HepG2 (cell line): ENCODE measurements around the gene TBC1D5.

Source experiments
- EZH2 ChIP-seq: conservative IDR thresholded peaks from 2 replicates; pipeline ENCODE4 v1.6.1; 2012; ENCODE audit warnings: mild to moderate bottlenecking, low read depth, low read length, moderate library complexity
- SMAD1 ChIP-seq: sonication (generic); formaldehyde crosslinking; IDR thresholded peaks from 2 replicates; pipeline ENCODE4 v1.4.0; 2020; ENCODE audit warnings: missing genetic modification reagents, low read depth, mild to moderate bottlenecking, borderline replicate concordance
- SRSF1 ChIP-seq: fragments of 200-400 bp; formaldehyde crosslinking; optimal IDR thresholded peaks from 2 replicates; pipeline ENCODE3; 2017; ENCODE audit warnings: mild to moderate bottlenecking, low read depth, low read length, moderate library complexity
- YY1 ChIP-seq: IDR thresholded peaks from 2 replicates; pipeline ENCODE4 v1.6.1; 2011; ENCODE audit warnings: low read length, low read depth, moderate library complexity, mild to moderate bottlenecking; ENCODE audit not compliant: insufficient read depth, insufficient replicate concordance
- TF ChIP-seq, protein P1 (sequence below): sonication (generic); formaldehyde crosslinking; IDR thresholded peaks from 2 replicates; pipeline ENCODE4 v1.4.0; 2020; ENCODE audit warnings: mild to moderate bottlenecking, missing genetic modification reagents
- TF ChIP-seq, protein P2 (sequence below): sonication (generic); formaldehyde crosslinking; IDR thresholded peaks from 2 replicates; pipeline ENCODE4 v1.5.0; 2020; ENCODE audit warnings: mild to moderate bottlenecking, missing genetic modification reagents, moderate library complexity

DNA sequence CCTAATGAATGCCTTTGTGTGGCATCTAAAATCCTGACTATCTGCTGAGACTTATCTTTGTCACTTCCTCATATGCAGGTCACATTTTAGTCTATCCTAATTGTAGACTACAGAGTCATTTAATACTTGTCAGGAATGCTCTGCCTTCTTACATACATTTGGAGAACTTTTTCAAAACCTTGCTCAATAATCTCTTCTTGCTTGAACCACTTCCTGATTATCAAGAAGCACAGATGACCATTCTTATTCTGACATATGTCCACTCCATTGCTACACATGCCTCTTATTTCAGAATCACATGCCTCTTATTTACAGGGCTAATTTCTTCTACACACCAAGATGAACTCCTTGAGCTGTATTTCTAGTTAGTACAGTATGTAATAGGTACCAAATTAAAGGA lies 400.3 kb downstream of the TBC1D5 start:
- TF ChIP-seq, protein P1, sequence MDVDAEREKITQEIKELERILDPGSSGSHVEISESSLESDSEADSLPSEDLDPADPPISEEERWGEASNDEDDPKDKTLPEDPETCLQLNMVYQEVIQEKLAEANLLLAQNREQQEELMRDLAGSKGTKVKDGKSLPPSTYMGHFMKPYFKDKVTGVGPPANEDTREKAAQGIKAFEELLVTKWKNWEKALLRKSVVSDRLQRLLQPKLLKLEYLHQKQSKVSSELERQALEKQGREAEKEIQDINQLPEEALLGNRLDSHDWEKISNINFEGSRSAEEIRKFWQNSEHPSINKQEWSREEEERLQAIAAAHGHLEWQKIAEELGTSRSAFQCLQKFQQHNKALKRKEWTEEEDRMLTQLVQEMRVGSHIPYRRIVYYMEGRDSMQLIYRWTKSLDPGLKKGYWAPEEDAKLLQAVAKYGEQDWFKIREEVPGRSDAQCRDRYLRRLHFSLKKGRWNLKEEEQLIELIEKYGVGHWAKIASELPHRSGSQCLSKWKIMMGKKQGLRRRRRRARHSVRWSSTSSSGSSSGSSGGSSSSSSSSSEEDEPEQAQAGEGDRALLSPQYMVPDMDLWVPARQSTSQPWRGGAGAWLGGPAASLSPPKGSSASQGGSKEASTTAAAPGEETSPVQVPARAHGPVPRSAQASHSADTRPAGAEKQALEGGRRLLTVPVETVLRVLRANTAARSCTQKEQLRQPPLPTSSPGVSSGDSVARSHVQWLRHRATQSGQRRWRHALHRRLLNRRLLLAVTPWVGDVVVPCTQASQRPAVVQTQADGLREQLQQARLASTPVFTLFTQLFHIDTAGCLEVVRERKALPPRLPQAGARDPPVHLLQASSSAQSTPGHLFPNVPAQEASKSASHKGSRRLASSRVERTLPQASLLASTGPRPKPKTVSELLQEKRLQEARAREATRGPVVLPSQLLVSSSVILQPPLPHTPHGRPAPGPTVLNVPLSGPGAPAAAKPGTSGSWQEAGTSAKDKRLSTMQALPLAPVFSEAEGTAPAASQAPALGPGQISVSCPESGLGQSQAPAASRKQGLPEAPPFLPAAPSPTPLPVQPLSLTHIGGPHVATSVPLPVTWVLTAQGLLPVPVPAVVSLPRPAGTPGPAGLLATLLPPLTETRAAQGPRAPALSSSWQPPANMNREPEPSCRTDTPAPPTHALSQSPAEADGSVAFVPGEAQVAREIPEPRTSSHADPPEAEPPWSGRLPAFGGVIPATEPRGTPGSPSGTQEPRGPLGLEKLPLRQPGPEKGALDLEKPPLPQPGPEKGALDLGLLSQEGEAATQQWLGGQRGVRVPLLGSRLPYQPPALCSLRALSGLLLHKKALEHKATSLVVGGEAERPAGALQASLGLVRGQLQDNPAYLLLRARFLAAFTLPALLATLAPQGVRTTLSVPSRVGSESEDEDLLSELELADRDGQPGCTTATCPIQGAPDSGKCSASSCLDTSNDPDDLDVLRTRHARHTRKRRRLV (CRISPR knock-in tag), result no peak
- TF ChIP-seq SRSF1, result no peak
- no peak for TF ChIP-seq SMAD1 (CRISPR knock-in tag)
- TF ChIP-seq, protein P2, sequence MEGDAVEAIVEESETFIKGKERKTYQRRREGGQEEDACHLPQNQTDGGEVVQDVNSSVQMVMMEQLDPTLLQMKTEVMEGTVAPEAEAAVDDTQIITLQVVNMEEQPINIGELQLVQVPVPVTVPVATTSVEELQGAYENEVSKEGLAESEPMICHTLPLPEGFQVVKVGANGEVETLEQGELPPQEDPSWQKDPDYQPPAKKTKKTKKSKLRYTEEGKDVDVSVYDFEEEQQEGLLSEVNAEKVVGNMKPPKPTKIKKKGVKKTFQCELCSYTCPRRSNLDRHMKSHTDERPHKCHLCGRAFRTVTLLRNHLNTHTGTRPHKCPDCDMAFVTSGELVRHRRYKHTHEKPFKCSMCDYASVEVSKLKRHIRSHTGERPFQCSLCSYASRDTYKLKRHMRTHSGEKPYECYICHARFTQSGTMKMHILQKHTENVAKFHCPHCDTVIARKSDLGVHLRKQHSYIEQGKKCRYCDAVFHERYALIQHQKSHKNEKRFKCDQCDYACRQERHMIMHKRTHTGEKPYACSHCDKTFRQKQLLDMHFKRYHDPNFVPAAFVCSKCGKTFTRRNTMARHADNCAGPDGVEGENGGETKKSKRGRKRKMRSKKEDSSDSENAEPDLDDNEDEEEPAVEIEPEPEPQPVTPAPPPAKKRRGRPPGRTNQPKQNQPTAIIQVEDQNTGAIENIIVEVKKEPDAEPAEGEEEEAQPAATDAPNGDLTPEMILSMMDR (CRISPR knock-in tag), result no peak
- TF ChIP-seq YY1, result no peak
- TF ChIP-seq EZH2, result no peak
